AG04450 (cell line): Measurements from ENCODE around the gene TMEM132A. TPM values are rescaled to one million over a fixed set of nuclear protein-coding genes. Genes with fewer than 3 reads are reported as not detected.

ENCODE experiments used
- CTCF ChIA-PET: fragments of 300-600, 350-600 bp; formaldehyde crosslinking; extraction: SDS; loops from one replicate; lab custom pipeline; 2022; ENCODE audit warnings: antibody characterized with exemption, inconsistent platforms; lab: Charles Lee
- POLR2A ChIA-PET: fragments of 350-600 bp; formaldehyde crosslinking; extraction: SDS; loops from one replicate; lab custom pipeline; 2021; ENCODE audit warnings: antibody characterized with exemption, inconsistent platforms; lab: Yijun Ruan, JAX
- DNase-seq: peaks from one replicate; pipeline ENCODE4 v3.0.0-alpha.2; 2011; ENCODE audit warnings: low read depth, low spot score
- H3K27ac ChIP-seq: one replicate; pipeline ENCODE4 v1.5.1; 2012; ENCODE audit warnings: low read depth, low read length, control low read depth
- H3K27me3 ChIP-seq: one replicate; pipeline ENCODE4 v1.6.0; 2012; ENCODE audit warnings: low read length; ENCODE audit not compliant: control insufficient read depth, insufficient read depth
- H3K4me3 ChIP-seq: 2 replicates; pipeline ENCODE4 v1.5.1; 2011; ENCODE audit warnings: mild to moderate bottlenecking, low read depth, low read length, control low read depth
- H3K9me3 ChIP-seq: 2 replicates; pipeline ENCODE4 v1.5.1; 2012; ENCODE audit warnings: low read length; ENCODE audit not compliant: control insufficient read depth, insufficient read depth
- polyA plus RNA-seq: library from polyadenylated mRNA; depleted of rRNA; stranded (reverse); fragments of >200 nt; gene quantifications from 2 replicates; pipeline ENCODE4 v1.2.3, GENCODE V29; 2011
- TF ChIP-seq, protein P1 (sequence below): IDR thresholded peaks from 2 replicates; pipeline ENCODE4 v1.5.1; 2011; ENCODE audit warnings: low read depth, low read length, control low read depth, inconsistent platforms

Gene TMEM132A
- polyA plus RNA-seq, 1 experiment = 25.9 TPM

- no peaks in the 10 kb centered on the region for H3K9me3 ChIP-seq
- H3K27ac ChIP-seq = no peak overlapping the region
- ChIA-PET POLR2A (interaction anchor here (0.5 kb wide), 1 partner anchor 9 kb away, joined by 4 read pairs; no protein-coding TSS in a partner anchor), CTCF (interaction anchor here (1.6 to 2.0 kb wide), 2 partner anchors 234 to 248 kb away, joined by 4 to 5 read pairs; no protein-coding TSS in a partner anchor)
- H3K4me3 ChIP-seq = no peak overlapping the region
- peaks cover 2% of the 10 kb centered on the region for H3K27me3 ChIP-seq
- TF ChIP-seq, protein P1, sequence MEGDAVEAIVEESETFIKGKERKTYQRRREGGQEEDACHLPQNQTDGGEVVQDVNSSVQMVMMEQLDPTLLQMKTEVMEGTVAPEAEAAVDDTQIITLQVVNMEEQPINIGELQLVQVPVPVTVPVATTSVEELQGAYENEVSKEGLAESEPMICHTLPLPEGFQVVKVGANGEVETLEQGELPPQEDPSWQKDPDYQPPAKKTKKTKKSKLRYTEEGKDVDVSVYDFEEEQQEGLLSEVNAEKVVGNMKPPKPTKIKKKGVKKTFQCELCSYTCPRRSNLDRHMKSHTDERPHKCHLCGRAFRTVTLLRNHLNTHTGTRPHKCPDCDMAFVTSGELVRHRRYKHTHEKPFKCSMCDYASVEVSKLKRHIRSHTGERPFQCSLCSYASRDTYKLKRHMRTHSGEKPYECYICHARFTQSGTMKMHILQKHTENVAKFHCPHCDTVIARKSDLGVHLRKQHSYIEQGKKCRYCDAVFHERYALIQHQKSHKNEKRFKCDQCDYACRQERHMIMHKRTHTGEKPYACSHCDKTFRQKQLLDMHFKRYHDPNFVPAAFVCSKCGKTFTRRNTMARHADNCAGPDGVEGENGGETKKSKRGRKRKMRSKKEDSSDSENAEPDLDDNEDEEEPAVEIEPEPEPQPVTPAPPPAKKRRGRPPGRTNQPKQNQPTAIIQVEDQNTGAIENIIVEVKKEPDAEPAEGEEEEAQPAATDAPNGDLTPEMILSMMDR = no peak
- DNase-seq = no peak
These were observed 15.0 kb downstream of the TMEM132A start for GRCh38 chr11:60939301-60939700.

DNA sequence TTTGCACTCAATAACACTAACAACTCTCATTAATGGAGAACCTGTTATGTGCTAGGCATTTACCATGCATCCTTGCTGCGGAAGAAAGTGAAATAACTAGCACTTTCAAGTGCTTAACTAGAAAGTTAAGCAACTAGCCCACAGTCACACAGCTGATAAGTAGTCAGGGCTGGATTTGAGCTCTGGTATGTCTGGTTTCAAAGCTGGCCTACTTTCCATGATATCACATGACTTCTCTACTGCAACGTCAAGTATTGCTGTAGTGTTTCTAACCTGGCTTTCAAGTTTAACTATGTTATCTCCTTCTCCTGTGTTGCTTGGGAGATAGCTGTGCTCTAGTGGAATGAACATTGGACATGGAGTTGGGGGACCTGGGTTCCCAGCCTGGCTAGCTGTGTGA, 15.6 kb downstream of the TMEM132A start:
- Histone ChIP-seq H3K9me3 (no peaks in the 10 kb centered on the region), H3K4me3 (no peak overlapping the region), H3K27ac (no peak overlapping the region), H3K27me3 (peaks cover 2% of the 10 kb centered on the region)
- ChIA-PET CTCF (interaction anchor here (1.6 to 2.0 kb wide), 4 partner anchors 12 to 247 kb away, joined by 4 to 5 read pairs (median 4); no protein-coding TSS in a partner anchor), POLR2A (interaction anchor here (0.5 to 1.2 kb wide), 2 partner anchors 14 to 24 kb away, joined by 3 to 4 read pairs; no protein-coding TSS in a partner anchor)
- TF ChIP-seq, protein P1 = no peak
- DNase-seq = no peak

DNA sequence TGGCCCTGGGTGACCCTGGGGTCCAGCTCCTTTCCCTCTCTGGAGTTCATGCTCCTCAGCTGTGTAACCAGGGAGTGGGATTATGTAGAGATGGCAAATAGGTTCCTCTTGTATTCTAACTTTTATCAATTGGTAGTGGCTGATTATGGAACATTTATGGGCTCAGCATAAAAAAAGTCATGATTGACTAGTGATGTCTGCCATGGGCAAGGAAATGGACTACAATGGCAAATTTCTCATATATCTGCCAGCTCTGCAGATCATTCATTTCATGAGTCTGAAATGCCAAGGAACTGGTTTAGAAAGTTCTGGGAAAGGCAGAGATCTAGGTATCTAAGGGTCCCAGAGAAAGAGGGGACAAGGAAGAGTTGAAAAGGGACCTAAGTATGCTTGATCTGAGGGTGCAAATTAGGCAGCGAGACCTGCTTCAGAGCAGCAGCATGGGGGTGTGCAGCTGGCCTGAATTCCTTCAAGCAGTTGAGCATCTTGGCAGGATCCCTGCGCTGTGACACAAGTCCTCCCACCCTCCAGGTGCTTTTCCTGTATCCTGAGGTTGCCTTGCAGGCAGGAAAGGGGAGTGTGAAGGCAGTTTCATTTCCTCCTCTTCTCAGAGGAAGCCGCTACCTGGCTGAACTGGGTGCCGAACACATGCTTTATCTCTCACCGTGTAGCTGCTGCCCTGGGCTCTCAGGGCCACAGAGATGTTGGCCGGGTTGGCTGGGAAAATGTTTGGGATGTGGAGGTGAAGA, 17.3 kb downstream of the TMEM132A start:
- no peak for DNase-seq
- peaks cover 2% of the 10 kb centered on the region for H3K27me3 ChIP-seq
- TF ChIP-seq, protein P1 = no peak
- H3K4me3 ChIP-seq = no peak overlapping the region
- ChIA-PET CTCF (interaction anchor here (1.3 to 1.6 kb wide), 3 partner anchors 13 to 42 kb away, joined by 3 to 5 read pairs (median 4); no protein-coding TSS in a partner anchor), POLR2A (no interaction called here)
- no peaks in the 10 kb centered on the region for H3K9me3 ChIP-seq
- H3K27ac ChIP-seq = no peak overlapping the region

DNA sequence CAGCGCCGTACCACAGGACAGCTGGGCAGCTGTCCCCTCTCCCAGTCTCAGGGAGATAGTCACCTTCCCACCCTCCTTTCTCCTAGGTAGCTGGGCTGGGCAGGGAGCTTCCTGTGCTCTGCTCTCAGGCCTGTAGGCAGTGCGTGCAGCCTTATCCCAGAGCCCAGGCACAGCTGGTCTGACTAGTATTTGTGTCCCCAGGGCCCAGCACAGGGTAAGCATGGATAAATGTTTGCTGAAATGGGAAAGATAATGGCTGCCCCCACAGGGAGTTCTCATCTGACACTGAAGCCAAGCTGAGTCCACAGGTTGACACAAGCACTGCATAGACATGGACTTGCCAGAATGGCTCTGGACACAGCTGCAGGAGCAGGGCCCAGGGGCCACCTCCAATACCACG, 18.0 kb downstream of the TMEM132A start:
- ChIA-PET CTCF (interaction anchor here (1.3 kb wide), 1 partner anchor 43 kb away, joined by 3 read pairs; no protein-coding TSS in a partner anchor), POLR2A (no interaction called here)
- Histone ChIP-seq H3K27ac (no peak overlapping the region), H3K9me3 (no peaks in the 10 kb centered on the region), H3K27me3 (peaks cover 2% of the 10 kb centered on the region), H3K4me3 (no peak overlapping the region)
- DNase-seq = no peak
- TF ChIP-seq, protein P1 = no peak
